HG02642 (cell line): ENCODE measurements around the gene RBM7.

Experiments used
- ATAC-seq: cut with Tn5 transposase; IDR thresholded peaks from one replicate; pipeline ENCODE4 v1.9.1; 2021; ENCODE audit warnings: mild to moderate bottlenecking; ENCODE audit not compliant: unreplicated experiment, poor library complexity

Gene RBM7

GRCh38 chr11:114440971-114441763 lies 40.7 kb downstream of the RBM7 start:
- ATAC-seq = no peak

- ATAC-seq = no peak
These were observed 41.5 kb downstream of the RBM7 start for GRCh38 chr11:114441921-114442320.

- no peak for ATAC-seq
These were observed 42.1 kb downstream of the RBM7 start for GRCh38 chr11:114442536-114442935.

GRCh38 chr11:114447444-114447843 lies 47.0 kb downstream of the RBM7 start:
- no peak for ATAC-seq

- ATAC-seq = no peak
These were observed 47.4 kb downstream of the RBM7 start for GRCh38 chr11:114447892-114448291.

- no peak for ATAC-seq
These were observed 48.5 kb downstream of the RBM7 start for GRCh38 chr11:114448749-114449482.

GRCh38 chr11:114449845-114450244 lies 49.4 kb downstream of the RBM7 start:
- ATAC-seq = no peak

- no peak for ATAC-seq
These were observed 51.9 kb downstream of the RBM7 start for GRCh38 chr11:114452399-114452798.
